Esophagus squamous epithelium (tissue), 5 donors: Measurements from ENCODE around the gene CARMIL1. TPM values are rescaled to one million over a fixed set of nuclear protein-coding genes. Genes with fewer than 3 reads are reported as not detected.

Experiments
- DNase-seq: peaks from one replicate; lab custom pipeline; 2025; lab: John Stamatoyannopoulos, UW
- H3K27ac ChIP-seq, 4 donors: fragments of 200-600 bp; sonication (generic); one replicate each; pipeline ENCODE4 v1.5.1; 2016 to 2019; ENCODE audit warnings: mild to moderate bottlenecking in 1 of 4
- H3K27me3 ChIP-seq, 4 donors: fragments of 200-600 bp; sonication (generic); 1 replicate in 3 of 4; 2 replicates in 1 of 4; pipeline versions ENCODE4 v1.5.1 to v1.6.0; 2017 to 2021; ENCODE audit warnings: antibody characterized with exemption in 1 of 4
- H3K36me3 ChIP-seq, 3 donors: fragments of 200-600 bp; sonication (generic); one replicate each; pipeline ENCODE4 v1.5.1; 2016 to 2019
- H3K4me1 ChIP-seq, 3 donors: fragments of 200-600 bp; sonication (generic); one replicate each; pipeline ENCODE4 v1.5.1; 2017 to 2019
- H3K4me3 ChIP-seq, 4 donors: fragments of 200-600 bp; sonication (generic); 1 replicate in 3 of 4; 2 replicates in 1 of 4; pipeline ENCODE4 v1.5.1; 2016 to 2019; ENCODE audit warnings: mild to moderate bottlenecking in 2 of 4, moderate library complexity in 1 of 4
- H3K9me3 ChIP-seq, 3 donors: fragments of 200-600 bp; sonication (generic); one replicate each; pipeline ENCODE4 v1.5.1; 2016 to 2019
- POLR2A ChIP-seq, 4 donors: fragments of 450-650 bp; IDR thresholded peaks; one replicate each; pipeline ENCODE4 v1.6.1; 2017; ENCODE audit warnings: antibody characterized with exemption in 4 of 4, mild to moderate bottlenecking in 4 of 4, moderate library complexity in 3 of 4
- WGBS, 2 donors: methylation state at CpG; one replicate each; pipeline ENCODE4 v1.1.5; 2018; 5-methylcytosine and 5-hydroxymethylcytosine counted together
- intact Hi-C: fragments of 100-400 bp; cut with DNase I; formaldehyde crosslinking; loops from one replicate; pipeline ENCODE4 v1.15.0; 2022
- total RNA-seq, 4 donors: library from RNA; depleted of rRNA; stranded (reverse); fragments of >200 nt; gene quantifications; one replicate each; pipeline ENCODE4 v1.1.0, GENCODE V29; 2016
- TF ChIP-seq, protein P1 (sequence below), 6 experiments: fragments of 450-650 bp in 4 of 6; fragments of 200-600 bp in 2 of 6; sonication (generic) in 2 of 6; IDR thresholded peaks; one replicate each; pipeline ENCODE4 v1.5.1; 2016 to 2019; ENCODE audit warnings: antibody characterized with exemption in 6 of 6, mild to moderate bottlenecking in 4 of 6, moderate library complexity in 4 of 6
- donor health status: DM: yes; HTN: yes; CAD: no.

The CARMIL1 gene
- total RNA-seq, 4 donors from 2014 or later, result 7.2 to 19.7 (median 18.3) TPM

DNA sequence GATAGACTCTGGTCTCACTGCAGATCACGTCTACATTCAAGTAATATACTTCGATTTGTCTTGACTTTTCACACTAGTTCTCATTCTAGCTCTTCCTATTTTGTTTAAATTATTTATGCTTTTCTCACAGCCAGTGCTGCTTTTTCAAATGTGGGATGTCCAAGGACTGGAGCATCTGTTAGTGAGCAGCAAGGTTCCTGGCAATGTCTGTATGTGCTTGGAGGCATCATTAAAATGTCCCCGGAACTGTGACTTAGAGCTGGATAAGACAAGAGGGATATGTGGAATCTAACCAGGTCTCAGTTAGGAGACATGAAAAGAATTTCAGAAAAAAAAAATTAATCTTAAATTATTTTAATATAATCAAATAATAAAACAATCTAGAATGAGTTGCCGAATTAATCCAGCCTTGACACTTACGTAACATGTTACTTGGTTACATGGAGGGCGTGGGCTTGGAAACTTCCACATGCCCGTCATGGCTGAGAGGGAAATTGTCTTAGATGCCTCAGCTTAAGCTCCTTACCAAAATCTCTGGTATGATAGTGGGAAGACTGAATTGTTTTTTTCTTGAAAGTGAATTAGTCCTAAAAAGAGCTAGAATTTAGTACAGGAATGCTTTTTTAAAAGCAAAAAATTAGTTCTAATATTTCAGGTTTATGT, 21.4 kb upstream of the CARMIL1 start:
- no peak for TF ChIP-seq POLR2A (IDR thresholded peaks at IDR 0.05)
- TF ChIP-seq, protein P1, sequence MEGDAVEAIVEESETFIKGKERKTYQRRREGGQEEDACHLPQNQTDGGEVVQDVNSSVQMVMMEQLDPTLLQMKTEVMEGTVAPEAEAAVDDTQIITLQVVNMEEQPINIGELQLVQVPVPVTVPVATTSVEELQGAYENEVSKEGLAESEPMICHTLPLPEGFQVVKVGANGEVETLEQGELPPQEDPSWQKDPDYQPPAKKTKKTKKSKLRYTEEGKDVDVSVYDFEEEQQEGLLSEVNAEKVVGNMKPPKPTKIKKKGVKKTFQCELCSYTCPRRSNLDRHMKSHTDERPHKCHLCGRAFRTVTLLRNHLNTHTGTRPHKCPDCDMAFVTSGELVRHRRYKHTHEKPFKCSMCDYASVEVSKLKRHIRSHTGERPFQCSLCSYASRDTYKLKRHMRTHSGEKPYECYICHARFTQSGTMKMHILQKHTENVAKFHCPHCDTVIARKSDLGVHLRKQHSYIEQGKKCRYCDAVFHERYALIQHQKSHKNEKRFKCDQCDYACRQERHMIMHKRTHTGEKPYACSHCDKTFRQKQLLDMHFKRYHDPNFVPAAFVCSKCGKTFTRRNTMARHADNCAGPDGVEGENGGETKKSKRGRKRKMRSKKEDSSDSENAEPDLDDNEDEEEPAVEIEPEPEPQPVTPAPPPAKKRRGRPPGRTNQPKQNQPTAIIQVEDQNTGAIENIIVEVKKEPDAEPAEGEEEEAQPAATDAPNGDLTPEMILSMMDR (IDR thresholded peaks at IDR 0.05), result no peak
- no peak overlapping the region for H3K4me3 ChIP-seq
- DNase-seq, result no peak
- intact Hi-C loops, result no loop called here
- H3K27ac ChIP-seq, result no peak overlapping the region
- no peaks in the 10 kb centered on the region for H3K4me1 ChIP-seq
- no peaks in the 10 kb centered on the region for H3K9me3 ChIP-seq
- H3K36me3 ChIP-seq, result no peaks in the 10 kb centered on the region
- H3K27me3 ChIP-seq, result no peaks in the 10 kb centered on the region
- 53 to 59% methylated on average over 7 of the region's 7 CpGs for WGBS, 2 donors

DNA sequence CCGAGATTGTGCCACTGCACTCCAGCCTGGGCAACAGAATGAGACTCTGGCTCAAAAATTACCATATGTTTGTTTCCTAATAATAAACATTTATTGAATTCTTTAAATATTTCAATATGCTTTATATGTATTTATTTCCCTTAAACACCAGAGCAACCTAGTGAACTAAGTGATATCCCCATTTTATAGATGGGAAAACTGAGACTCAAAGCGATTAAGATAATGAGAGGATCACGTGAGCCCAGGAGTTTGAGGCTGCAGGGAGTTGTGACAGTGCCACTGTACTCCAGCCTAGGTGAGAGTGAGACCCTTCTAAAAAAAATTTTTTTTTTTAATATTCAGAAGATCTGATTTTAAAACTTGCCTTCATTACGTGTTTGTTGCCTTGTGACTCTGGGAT, 19.4 kb upstream of the CARMIL1 start:
- DNase-seq, result no peak
- intact Hi-C loops, result no loop called here
- TF ChIP-seq, protein P1 (IDR thresholded peaks at IDR 0.05), result no peak
- TF ChIP-seq POLR2A (IDR thresholded peaks at IDR 0.05), result no peak
- no peak overlapping the region for H3K27ac ChIP-seq
- no peaks in the 10 kb centered on the region for H3K36me3 ChIP-seq
- no peaks in the 10 kb centered on the region for H3K9me3 ChIP-seq
- no peaks in the 10 kb centered on the region for H3K4me1 ChIP-seq
- no peaks in the 10 kb centered on the region for H3K27me3 ChIP-seq
- 87 to 89% methylated on average over 4 of the region's 4 CpGs for WGBS, 2 donors
- H3K4me3 ChIP-seq, result no peak overlapping the region

DNA sequence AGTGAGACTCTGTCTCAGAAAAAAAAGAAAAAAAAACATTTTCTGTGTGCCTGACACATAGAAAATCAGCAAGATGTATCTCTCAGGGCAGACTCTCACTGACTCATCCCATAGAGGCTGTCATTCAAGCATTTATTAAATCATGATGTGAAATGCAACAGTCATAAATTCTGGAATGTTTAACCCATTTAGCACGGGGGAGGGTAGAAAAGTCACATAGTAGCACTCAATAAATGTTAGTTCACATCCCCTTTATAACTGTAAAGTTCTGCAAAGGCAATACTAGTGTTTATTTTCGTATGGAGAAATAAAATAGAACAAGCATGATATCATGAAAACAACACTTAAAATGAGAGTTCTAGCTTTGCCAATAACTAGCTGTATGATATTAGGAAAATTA, 15.5 kb upstream of the CARMIL1 start:
- Histone ChIP-seq H3K27ac (no peak overlapping the region), H3K27me3 (no peaks in the 10 kb centered on the region), H3K9me3 (no peaks in the 10 kb centered on the region), H3K4me1 (no peaks in the 10 kb centered on the region), H3K4me3 (no peak overlapping the region), H3K36me3 (no peaks in the 10 kb centered on the region)
- intact Hi-C loops, result no loop called here
- 30 to 39% methylated on average over 2 of the region's 2 CpGs for WGBS, 2 donors
- TF ChIP-seq POLR2A (IDR thresholded peaks at IDR 0.05), result no peak
- TF ChIP-seq, protein P1 (IDR thresholded peaks at IDR 0.05), result no peak
- DNase-seq, result no peak

DNA sequence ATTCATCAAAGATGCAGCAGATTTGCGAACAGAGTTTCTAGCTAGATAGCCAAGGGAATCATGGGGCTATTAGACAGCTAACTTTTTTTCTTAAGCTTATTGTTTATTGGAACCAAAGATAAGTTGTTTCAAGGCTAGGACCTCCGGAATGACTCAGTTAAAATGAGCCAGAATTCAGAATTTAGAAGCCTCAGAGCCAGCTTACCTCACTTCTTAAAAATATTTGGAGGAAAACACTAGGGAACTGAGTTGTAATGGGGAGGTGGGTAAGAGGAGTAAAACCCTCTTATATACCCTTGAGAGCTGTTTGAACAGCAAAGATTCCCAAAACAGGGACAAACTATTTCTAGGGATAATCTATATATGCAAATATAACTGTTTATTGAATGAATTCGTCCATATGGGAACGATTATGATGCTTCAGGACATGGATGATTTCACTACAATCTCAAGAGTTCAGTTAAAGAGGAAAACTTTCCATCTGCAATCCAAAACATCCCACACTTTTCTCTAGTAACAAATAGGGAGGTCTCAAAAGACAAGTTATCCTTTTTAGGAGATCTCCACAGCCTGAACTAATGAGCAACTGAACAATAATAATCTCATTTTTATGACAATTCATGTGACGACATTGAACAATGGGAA, 12.6 kb upstream of the CARMIL1 start:
- H3K36me3 ChIP-seq, result no peaks in the 10 kb centered on the region
- H3K27ac ChIP-seq, result peak overlapping the region in 1 of 4 donors; percentile 29
- H3K9me3 ChIP-seq, result no peaks in the 10 kb centered on the region
- H3K4me3 ChIP-seq, result no peak overlapping the region
- WGBS, 2 donors, result 58 to 61% methylated on average over 5 of the region's 5 CpGs
- intact Hi-C loops, result no loop called here
- TF ChIP-seq POLR2A (IDR thresholded peaks at IDR 0.05), result no peak
- TF ChIP-seq, protein P1 (IDR thresholded peaks at IDR 0.05), result no peak
- H3K27me3 ChIP-seq, result no peaks in the 10 kb centered on the region
- H3K4me1 ChIP-seq, result no peaks in the 10 kb centered on the region
- DNase-seq, result no peak

DNA sequence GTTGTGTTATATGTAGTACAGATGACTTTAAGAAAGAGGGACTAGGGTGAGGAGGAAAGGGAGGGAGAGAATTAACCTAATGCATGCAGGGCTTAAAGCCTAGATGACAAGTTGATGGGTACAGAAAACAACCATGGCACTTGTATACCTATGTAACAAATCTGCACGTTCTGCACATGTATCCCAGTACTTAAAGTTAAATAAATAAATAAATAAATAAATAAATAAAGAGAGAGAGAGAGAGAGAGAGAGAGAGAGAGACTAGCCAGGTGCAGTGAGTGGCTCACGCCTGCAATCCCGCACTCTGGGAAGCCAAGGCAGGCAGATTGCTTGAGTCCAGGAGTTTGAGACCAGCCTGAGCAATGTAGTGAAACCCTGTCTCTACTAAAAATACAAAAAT, 11.5 kb upstream of the CARMIL1 start:
- no peaks in the 10 kb centered on the region for H3K36me3 ChIP-seq
- intact Hi-C loops, result no loop called here
- H3K4me1 ChIP-seq, result no peaks in the 10 kb centered on the region
- no peak for DNase-seq
- TF ChIP-seq, protein P1 (IDR thresholded peaks at IDR 0.05), result no peak
- no peak for TF ChIP-seq POLR2A (IDR thresholded peaks at IDR 0.05)
- H3K27me3 ChIP-seq, result peaks cover 0 to 8% (median 0%) of the 10 kb centered on the region in 4 donors
- no peak overlapping the region for H3K4me3 ChIP-seq
- H3K9me3 ChIP-seq, result no peaks in the 10 kb centered on the region
- 79 to 82% methylated on average over 3 of the region's 3 CpGs for WGBS, 2 donors
- H3K27ac ChIP-seq, result no peak overlapping the region
